Hepatocyte (in vitro differentiated cells): ENCODE data around the gene OSGEP.

Source experiments
- EZH2 ChIP-seq: fragments of 200-600 bp; sonication (generic); IDR thresholded peaks from 2 replicates; pipeline ENCODE4 v1.6.1; 2016; ENCODE audit warnings: antibody characterized with exemption, mild to moderate bottlenecking, borderline replicate concordance
- EZH2phosphoT487 ChIP-seq: fragments of 200-600 bp; sonication (generic); IDR thresholded peaks from one replicate; pipeline ENCODE4 v1.6.1; 2018; ENCODE audit warnings: antibody characterized with exemption, mild to moderate bottlenecking, low read depth, moderate library complexity; ENCODE audit not compliant: unreplicated experiment, severe bottlenecking
- TF ChIP-seq, protein P1 (sequence below): fragments of 200-600 bp; sonication (generic); IDR thresholded peaks from 2 replicates; pipeline ENCODE4 v1.5.1; 2016; ENCODE audit warnings: antibody characterized with exemption, mild to moderate bottlenecking; ENCODE audit not compliant: poor library complexity

GRCh38 chr14:20416223-20416622 is 38.4 kb downstream of the OSGEP start:
- no peak for TF ChIP-seq EZH2phosphoT487
- TF ChIP-seq, protein P1, sequence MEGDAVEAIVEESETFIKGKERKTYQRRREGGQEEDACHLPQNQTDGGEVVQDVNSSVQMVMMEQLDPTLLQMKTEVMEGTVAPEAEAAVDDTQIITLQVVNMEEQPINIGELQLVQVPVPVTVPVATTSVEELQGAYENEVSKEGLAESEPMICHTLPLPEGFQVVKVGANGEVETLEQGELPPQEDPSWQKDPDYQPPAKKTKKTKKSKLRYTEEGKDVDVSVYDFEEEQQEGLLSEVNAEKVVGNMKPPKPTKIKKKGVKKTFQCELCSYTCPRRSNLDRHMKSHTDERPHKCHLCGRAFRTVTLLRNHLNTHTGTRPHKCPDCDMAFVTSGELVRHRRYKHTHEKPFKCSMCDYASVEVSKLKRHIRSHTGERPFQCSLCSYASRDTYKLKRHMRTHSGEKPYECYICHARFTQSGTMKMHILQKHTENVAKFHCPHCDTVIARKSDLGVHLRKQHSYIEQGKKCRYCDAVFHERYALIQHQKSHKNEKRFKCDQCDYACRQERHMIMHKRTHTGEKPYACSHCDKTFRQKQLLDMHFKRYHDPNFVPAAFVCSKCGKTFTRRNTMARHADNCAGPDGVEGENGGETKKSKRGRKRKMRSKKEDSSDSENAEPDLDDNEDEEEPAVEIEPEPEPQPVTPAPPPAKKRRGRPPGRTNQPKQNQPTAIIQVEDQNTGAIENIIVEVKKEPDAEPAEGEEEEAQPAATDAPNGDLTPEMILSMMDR, result no peak
- TF ChIP-seq EZH2, result no peak
